PC-9 (cell line): ENCODE measurements around the gene FEM1C.

Source experiments
- CTCF ChIP-seq: fragments of 200-600 bp; sonication (generic); conservative IDR thresholded peaks from 2 replicates; pipeline ENCODE4 v1.6.1; 2017; ENCODE audit warnings: mixed run types, antibody characterized with exemption, mild to moderate bottlenecking, moderate library complexity
- EZH2 ChIP-seq: fragments of 200-600 bp; sonication (generic); IDR thresholded peaks from 2 replicates; pipeline ENCODE4 v1.8.0; 2017; ENCODE audit warnings: antibody characterized with exemption, low read depth

GRCh38 chr5:115543365-115544042 lies 1.1 kb downstream of the FEM1C start:
- TF ChIP-seq EZH2 (no peak), CTCF (no peak)
